Central memory CD4-positive, alpha-beta T cell (primary cell): ENCODE measurements around the gene ENPP6.
"Not testable (repeated sequence)": the region's sequence is repeated elsewhere in the genome, so short reads cannot be mapped to it uniquely, and the experiment has no call there.

Experiments used
- DNase-seq: peaks from one replicate; pipeline ENCODE4 v3.0.0; 2022

The ENPP6 gene

GRCh38 chr4:184051262-184051661, 166.4 kb downstream of the ENPP6 start:
- not testable (repeated sequence) for DNase-seq

GRCh38 chr4:184046148-184046547, 171.5 kb downstream of the ENPP6 start:
- no peak for DNase-seq

GRCh38 chr4:184041156-184041555, 176.5 kb downstream of the ENPP6 start:
- DNase-seq: no peak

DNA sequence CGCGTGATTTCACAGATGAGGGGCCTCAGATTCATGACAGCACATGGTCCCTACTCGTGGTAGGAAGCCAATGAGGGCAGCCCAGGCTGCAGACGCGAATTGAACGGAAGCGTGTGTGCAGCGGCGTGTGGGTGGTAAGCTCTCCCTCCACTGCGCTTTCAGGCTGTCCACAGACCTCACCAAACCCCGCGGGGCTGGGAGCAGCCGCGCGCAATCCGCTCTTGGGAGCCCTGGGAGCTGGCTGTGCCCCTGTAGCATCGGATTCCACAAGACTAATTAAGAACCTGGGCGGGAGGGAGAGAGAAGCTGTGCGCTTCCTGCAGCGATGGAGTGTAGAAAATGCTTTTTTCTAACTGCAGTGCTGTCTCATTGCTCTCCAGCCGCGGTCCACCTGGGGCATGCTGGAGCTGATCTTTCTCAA, 177.7 kb downstream of the ENPP6 start:
- no peak for DNase-seq
